ENCODE data around the gene PISD.

DNA sequence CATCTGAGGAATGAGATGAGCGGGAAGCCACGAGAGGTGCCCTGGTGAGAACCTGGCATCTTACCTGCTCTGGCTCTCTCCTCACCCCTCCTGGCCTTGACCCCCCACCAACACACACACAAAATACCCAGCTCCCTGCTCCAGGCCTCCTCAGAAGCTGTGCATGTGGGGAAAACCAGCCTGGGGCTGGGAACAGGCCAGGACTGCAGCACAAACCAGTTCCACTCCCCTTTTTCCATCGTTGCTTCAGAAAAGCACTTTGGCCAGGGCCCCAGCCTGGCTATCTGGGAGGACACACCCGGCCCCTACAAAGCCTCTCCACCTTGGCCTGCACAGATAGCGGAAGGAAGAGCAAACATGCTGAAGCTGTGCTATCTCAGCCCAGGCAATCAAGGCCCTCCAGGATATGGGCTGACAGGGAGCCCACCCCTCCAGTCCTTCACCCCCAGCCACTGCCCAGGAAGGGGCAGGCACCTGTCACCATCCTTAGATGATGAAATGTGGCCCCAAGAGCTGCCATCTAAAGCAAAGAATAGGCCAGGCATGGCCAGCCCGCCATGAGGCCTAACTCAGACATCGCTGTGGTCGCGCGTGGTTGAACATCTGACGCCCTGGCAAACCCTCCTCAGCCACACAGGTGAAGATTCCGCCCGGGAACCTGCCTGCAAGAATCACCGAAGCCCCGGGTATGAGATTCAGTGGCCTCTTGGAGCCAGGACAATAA, 35.4 kb downstream of the PISD start:
- no peak for TF ChIP-seq EZH2 (IDR thresholded peaks at IDR 0.05; ENCODE audit: borderline replicate concordance, low read length)
- TF ChIP-seq, protein P1, sequence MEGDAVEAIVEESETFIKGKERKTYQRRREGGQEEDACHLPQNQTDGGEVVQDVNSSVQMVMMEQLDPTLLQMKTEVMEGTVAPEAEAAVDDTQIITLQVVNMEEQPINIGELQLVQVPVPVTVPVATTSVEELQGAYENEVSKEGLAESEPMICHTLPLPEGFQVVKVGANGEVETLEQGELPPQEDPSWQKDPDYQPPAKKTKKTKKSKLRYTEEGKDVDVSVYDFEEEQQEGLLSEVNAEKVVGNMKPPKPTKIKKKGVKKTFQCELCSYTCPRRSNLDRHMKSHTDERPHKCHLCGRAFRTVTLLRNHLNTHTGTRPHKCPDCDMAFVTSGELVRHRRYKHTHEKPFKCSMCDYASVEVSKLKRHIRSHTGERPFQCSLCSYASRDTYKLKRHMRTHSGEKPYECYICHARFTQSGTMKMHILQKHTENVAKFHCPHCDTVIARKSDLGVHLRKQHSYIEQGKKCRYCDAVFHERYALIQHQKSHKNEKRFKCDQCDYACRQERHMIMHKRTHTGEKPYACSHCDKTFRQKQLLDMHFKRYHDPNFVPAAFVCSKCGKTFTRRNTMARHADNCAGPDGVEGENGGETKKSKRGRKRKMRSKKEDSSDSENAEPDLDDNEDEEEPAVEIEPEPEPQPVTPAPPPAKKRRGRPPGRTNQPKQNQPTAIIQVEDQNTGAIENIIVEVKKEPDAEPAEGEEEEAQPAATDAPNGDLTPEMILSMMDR (IDR thresholded peaks at IDR 0.05; ENCODE audit: low read length): no peak
